HG02938 (cell line): ENCODE measurements around the gene MOB3A.

Experiments used
- ATAC-seq: cut with Tn5 transposase; IDR thresholded peaks from one replicate; pipeline ENCODE4 v1.9.1; 2021; ENCODE audit warnings: mild to moderate bottlenecking, moderate library complexity; ENCODE audit not compliant: unreplicated experiment

Gene MOB3A

DNA sequence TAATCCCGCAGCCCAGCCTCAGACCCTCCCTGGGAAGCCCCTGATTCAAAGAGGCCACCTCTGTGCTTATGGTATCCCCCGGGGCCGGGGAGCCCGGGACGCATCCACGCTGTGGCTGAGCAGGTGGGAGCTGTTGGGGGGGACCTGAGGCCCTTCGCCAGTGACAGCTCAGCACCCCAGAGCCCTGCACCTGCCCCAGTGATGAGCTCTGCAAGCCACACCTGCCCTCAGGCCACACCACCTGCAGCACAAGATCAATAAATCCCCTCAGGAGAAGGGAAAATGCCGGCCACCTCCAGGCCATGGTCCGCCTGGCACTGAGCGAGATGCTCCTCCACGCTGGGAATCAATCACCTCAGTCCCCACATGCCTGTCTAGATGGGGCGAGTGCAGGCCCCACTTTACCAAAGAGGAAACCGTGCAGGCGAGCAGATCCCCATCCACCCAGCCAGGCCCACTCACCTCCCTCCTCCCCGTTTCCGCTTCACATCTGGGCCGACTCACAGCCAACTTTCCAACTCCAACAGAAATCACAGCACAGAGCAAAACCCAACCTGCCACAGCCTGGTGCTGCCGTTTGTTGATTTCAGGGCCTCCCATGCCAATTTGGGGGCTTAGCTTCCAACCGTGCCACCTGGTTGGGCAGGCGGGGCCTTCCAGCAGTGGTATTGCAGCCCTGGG lies 12.8 kb downstream of the MOB3A start:
- no peak for ATAC-seq

DNA sequence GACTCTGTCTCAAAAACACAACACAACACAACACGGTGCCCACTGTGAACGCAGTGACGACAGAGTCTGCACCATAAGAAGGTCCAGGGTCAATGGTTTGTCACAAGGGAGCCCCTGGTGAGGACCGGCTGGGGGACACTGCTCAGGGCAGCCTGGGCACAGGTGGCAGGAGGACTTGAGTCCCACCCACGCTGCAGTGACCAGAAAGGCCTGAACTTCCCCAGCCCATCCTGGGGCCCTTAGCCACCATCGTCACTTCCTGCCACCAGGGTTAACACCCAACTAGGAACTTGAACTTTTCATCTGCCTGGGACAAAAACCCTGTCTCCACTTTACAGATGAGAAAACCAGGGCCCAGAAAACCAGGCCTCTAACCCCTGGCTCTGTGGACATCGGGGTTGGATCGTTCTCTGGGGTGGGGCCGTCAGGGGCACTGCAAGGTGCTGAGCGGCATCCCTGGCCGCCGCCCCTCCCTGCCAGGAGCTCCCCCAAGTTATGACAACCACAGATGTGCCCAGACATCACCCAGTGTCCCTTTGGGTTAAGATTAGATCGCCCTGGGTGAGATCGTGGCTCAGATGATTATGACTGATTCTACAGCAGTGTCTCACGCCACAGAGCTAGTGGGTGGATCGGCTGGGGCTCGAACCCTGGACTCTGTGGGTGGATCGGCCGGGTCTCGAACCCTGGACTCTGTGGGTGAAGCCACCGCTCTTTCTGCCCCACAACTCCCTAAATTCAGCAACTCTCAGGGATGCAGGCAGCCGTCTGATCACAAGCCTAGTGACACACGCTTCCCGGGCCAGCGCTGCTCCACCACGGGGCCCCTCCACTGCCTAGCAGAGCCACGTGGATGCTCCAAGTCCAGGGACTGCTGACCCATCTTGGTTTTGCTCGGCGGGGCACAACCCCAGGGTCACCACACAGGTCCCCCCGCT lies 14.0 kb downstream of the MOB3A start:
- ATAC-seq = no peak

DNA sequence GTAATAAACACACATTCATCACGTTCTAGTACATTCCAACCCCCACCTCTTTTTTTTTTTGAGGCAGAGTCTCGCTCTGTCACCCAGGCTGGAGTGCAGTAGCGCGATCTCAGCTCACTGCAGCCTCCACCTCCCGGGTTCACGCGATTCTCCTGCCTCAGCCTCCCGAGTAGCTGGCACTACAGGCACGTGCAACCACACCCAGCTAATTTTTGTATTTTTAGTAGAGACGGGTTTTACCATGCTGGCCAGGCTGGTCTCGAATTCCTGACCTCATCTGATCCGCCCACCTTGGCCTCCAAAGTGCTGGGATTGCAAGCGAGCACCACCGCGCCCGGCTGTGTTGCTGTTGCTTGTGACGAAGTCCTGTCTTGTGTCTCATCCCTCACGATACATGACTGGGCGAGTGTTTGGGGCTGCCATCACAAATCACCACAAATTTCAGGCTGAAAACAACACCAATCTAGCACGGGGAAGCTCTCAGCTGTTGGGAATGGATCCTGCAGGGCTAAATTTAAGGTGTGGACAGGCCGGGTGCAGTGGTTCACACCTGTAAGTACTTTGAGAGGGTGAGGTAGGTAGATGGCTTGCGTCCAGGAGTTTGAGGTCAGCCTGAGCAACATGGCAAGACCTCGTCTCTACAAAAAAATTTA lies 15.7 kb downstream of the MOB3A start:
- ATAC-seq = no peak

DNA sequence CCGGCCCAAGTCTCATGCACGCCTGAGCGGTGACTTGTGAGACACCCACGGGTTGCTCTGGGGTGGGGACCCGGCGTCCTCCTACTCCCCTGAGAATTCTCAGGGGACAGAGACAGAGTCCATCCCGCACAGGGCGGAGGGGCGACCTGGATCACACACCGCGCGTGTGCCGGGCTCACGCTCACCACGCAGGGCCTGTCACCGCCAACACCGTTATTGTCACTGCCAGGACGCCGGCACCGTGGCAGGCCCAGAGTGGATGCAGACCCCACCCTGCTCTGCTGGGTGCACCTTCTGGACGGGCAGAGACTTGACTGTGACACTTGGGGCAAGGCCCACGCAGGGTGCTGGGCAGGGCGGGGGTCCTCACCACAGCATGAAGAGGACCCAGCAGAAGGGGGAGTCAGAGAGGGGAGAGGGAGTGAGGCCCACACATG lies 16.2 kb downstream of the MOB3A start:
- ATAC-seq = no peak

DNA sequence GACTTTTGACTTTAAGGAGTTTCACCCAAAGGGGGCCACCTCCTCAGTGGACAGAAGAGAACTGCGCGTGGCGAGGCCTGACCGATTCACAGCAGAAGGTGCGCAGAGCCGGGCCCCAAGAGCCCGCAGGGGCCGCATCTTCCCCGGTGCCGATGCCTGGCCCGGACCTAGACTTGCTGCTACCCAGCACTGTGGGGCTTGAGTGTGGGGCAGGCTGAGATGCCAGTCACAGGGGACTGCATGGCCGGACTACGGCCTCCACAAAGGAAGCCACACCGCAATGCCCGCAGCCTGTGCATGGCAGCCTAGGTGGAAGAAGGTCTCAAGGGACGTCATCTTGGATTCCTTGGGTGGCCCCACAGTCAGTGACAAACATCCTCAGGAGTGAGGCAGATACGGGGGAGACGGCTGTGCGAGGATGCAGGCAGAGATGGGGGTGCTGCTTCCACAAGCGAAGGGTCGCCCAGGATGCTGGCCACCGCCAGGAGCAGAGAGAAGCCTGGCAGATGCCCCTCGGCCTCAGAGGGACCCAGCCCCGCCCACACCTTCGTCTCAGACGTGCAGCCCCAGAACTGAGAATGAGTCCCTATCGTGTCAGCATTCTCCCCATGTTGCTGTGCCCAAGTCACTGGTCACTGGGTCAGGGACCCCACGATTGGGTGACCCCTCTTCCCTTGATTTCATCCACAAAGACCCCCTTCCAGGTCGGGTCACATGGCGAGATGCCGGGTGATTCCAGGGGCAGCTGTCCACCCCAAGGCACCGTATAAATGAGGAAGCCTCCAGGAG lies 16.9 kb downstream of the MOB3A start:
- ATAC-seq = no peak

DNA sequence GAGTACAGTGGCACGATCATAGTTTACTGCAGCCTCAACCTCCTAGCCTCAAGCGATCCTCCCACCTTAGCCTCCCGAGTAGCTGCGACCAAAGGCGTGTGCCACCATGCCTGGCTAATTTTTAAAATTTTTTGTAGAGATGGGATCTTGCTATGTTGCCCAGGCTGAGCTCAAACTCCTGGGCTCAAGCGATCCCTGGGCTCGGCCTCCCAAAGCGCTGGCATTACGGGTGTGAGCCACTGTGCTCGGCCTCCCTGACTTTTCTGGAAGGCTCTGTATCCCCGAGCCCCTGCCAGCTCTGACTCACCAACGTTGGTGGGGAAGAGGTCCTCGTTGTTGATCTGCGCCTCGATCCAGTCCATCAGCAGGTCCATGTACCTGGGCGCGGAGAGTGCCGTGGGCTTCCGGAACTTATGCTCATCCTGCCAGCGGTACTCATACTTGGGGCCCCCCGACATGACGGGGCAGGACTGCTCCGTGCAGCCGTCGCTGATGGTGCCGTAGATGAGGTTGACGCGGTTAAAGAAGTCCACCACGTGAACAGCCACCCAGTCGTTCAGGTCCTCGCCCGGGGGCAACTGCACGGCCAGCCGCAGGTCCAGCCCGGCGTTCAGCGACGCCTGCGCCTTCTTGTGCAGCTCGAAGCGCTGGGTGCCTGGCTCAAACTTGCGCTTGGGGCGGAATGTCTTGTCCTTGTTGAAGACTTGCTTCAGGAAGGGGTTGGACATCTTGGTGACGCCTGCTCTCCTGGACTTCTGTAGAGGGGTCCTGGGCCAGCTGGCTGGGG lies 18.1 kb downstream of the MOB3A start:
- ATAC-seq = no peak

DNA sequence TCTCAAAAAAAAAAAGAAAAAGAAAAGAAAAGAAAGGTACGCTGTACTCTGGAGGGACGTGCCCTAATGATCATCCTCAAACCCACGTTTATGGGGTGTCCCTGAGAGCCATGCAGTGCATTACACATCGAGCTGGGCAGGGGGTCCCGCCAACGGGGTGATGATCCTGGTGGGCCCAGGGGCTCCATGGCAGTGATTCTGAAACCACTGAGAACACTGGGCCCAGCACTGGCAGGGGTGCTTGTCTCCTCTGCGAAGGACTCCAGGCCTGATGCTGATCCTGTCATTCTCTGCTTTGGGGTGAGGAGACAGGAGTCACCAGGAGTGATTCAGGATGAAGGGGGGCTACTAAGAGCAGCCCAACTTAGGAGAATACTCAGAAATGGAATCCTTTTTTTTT lies 18.7 kb downstream of the MOB3A start:
- no peak for ATAC-seq

DNA sequence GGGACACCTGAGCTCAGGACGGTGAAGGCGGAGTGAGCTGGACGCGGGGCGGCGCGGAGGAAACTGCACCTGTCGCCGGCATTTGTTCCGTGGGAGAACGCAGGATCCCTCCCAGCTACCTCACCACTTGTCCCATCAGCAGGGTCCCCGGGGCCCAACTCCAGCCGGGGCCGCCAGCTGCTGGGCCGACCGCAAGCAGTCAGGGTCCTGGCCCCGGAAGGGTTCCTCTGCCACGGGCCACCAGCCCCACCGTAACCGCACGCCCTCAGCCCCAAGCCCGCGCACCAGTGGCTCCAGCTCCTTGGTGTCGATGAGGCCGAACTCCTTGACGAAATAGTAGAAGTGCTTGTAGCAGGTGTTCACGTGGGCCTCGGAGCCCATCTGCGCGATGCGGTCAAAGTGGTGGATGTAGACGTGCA lies 19.6 kb downstream of the MOB3A start:
- no peak for ATAC-seq

DNA sequence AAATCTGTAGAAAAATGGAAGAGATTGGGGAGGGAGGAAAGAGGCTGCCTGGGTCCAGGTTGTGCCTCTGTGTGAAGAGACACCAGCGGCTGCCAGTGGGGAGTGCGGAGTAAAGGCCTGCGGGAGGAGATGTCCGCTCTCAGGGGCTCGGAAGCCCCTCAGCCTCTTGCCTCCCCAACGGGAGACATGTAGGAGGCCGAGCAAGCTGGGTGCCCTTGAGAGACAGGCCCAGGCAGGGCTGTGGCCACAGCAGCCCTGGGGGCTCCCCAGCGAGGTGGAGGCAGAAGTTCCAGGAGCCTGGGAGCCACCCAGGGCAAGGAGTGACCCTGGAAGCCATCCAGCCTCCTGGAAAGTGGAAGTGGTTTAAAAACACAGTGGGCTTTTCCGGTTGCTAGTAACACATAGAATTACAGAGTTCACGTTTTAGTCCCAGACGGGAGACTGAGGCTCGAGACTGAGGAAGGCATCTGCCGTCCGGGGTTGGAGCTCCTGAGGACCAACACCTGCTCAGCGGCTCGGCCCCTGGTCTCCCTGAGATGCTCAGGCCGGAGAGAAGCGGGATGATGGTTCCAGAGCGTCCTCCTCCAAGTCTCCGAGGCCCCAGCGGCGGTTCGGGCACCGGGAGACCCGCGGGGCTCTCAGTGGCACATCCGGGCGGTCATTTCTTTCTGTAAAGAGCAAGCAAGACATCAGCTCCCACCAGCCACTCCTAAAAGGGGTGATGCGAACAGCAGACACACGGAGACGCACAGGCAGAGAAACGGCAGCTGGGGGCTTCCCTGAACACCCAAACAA lies 23.2 kb downstream of the MOB3A start:
- no peak for ATAC-seq

DNA sequence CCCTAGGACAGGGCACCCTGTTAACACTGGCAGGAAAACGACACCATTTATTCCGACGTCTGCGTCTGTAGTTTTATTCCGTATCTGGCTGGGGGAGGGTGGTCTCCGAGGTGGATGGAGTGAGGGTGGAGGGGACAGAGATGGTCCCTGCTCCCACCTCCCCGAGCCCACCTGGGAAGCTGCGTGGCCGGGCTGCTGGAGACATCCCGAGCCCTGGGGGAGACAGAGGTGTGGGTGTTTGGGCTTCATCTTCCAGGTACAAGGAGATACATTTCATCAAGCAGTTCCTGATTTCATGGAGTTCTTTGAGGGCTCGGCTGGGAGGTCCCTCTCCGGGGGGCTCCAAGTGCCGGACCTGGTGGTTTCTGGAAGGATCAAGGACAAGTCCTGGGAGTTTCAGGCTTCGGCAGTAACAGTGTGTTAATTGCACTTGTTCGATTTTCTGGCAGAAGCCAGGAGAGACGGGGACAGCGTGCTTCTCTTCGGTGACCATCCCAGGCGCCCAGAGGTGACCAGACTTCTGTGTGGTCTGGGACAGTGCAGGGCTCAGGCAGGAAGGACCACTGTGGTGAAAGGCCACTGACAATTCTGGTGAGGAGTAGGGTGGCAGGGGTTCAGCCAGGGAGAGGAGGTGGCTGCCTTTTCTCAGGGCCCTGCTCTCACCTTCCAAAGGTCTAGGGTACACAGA lies 25.0 kb downstream of the MOB3A start:
- ATAC-seq = no peak

DNA sequence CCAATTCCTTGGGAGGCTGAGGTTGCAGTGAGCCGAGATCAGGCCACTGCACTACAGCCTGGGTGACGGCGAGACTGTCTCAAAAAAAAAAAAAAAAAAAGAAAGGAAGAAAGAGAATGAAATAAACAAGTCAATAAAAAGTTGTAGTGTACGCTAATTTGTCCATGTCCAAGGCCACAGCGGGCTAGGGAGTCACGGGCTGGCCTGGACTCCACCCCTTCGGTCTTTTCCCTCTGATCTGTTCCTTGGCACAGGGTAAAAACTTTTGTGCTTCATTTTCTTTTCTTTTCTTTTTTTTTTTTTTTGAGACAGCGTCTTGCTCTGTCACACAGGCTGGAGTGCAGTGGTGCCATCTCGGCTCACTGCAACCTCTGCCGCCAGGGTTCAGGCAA lies 25.7 kb downstream of the MOB3A start:
- no peak for ATAC-seq

DNA sequence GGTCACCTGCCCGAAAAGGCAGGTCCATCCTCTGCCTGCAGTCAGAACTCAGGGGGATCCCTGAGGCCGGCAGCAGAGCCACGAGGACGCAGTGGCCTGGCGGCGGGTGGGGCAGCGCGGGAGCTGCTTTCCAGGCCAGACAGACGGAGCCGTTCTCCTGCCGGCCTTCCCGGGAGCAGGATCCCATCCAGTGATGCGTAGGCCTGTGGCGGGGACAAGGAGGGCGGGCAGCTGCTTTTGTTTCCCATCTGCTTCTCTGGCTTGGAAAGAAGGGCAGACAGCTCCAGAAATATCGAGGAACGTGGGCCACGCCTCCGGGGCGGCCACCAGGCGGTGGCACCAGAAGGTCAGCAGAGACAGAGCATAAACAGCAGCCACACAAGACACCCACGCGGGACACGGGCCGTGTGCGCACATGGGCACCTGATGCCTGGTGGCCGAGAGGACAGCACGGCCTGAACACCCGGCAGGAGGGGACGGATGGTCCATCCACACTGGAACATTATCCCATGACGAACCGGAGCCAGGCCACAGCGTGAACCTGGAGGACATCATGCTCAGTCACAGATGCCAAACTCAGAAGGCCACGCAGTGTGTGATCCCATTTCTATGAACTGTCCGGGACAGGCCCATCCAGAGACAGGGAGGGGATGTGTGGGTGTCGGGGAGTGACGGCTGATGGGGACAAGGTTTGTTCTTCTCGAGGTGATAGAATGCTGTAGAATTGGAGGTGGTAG lies 31.2 kb downstream of the MOB3A start:
- no peak for ATAC-seq

DNA sequence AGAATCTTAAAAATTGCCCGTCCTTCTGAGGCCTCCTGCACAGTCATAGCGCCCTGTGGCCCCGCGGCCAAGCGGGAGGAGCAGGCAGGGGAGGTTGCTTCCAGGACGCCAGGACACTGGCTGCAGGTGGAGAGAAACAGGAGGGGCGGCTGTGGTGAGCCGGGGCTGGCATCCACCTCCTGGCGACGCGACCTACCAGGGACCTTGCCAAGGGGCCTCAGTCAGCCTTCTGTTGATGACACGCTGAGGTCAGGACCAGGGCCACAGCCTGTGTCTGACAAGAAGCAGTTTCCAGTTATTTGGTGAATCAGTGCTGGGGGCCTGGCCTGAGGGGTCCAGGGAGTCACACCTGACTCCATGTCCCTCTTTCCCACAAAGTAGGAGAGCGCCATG lies 31.7 kb downstream of the MOB3A start:
- ATAC-seq = no peak

DNA sequence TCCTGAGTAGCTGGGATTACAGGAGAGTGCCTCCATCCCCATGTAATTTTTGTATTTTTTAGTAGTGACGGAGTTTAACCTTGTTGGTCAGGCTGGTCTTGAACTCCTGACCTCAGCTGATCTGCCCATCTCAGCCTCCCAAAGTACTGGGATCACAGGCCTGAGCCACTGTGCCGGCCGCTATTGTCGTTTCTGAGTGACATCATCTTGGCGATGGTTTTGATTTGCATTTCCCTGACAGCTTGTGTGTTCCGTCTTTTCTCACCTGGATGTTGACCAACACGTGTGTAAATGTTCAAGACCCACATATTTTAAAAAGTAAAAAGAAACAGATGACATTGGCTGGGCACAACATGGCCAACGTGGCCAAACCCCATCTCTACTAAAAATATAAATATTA lies 32.3 kb downstream of the MOB3A start:
- no peak for ATAC-seq

DNA sequence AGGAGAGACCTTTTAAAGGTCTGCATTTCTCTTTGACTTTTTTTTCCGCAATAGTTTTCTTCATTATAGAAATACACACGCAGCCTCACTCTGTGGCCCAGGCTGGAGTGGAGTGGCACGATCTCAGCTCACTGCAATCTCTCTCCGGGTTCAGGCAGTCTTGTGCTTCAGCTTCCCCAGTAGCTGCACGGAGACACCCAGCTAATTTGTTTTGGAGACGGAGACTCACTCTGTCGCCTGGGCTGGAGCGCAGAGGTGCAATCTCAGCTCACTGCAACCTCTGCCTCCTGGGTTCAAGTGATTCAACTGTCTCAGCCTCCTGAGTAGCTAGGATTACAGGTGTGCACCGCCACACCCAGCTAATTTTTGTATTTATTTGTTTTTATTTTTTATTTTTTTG lies 33.4 kb downstream of the MOB3A start:
- no peak for ATAC-seq

DNA sequence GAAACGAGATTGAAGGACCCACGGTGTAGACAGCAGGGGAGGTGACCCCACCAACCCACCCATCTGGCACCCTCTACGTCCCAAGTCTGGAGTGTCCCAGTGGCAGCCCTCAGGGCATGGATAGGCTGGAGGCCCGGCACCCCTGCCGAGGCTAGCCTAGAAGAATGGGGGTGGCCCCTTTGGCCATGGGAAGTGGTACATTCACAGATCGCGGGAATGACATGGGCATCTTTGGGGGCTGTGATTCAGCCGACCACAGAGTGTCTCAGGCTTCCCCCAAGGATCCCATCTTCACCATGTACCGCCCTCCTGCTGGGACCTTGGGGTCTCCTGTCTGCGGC lies 33.8 kb downstream of the MOB3A start:
- no peak for ATAC-seq

DNA sequence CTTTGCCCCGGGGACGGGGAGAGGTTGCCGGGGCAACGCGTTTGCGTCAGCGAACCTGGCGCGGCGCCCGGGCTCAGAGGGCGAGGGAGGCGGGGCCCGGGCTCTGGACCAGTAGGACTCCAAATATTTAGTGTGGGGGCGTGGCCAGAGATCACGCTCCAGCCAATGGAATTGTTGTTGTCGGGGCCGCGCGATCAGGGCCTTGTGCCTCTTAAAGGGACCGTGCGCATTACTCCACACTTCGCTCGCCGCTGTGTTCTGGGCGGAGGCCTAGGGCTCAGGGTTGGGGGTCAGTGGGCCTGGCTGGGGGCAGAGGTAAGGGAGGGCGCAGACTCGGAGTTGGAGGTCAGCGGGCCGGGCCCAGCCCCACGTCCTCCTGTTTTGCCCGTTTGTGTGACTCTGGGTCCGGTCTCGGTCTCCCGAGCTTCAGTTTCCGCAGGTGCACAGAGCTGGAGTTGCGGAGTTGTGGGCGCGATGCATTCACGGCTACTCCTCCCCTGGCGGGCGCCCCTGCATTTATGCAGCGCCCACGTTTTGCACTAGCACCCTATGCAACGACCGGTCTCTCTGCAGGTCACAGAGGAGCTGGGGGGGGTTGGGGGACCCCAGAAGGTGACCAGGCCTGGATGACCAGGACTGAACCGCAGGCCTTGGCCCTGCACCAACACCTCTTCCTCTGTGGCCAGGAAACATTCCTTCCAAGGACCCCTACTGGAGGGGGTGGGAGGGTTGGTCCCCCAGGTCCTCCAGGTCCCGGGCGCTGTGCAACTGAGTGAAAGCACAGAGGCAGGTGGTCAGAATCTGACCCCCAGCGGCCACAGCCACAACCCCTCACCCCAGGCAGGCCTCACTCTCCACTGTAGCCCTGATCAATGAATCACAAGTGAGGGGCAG lies 34.4 kb downstream of the MOB3A start:
- peak; percentile 74 for ATAC-seq
